ENCODE results near the gene CHID1.

DNA sequence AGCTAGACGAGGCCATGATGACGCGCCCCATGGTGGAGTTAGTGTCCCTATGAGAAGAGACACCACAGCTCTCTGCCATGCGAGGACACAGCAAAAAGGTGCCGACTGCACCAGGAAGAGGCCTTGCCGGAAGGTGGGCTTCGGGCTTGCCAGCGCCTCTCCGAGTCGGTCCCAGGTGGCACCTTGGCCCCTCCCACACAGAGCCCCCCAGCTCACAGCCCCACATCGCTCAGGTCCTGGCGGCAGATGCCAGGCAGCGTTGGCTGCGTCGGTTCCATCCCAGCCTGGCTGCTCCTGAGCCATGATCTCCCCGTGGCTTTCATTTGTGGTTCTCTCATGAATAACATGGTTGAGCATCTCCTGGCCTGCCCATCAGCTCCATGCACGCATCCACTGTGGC is 24.0 kb downstream of the CHID1 start:
- TF ChIP-seq, protein P1, sequence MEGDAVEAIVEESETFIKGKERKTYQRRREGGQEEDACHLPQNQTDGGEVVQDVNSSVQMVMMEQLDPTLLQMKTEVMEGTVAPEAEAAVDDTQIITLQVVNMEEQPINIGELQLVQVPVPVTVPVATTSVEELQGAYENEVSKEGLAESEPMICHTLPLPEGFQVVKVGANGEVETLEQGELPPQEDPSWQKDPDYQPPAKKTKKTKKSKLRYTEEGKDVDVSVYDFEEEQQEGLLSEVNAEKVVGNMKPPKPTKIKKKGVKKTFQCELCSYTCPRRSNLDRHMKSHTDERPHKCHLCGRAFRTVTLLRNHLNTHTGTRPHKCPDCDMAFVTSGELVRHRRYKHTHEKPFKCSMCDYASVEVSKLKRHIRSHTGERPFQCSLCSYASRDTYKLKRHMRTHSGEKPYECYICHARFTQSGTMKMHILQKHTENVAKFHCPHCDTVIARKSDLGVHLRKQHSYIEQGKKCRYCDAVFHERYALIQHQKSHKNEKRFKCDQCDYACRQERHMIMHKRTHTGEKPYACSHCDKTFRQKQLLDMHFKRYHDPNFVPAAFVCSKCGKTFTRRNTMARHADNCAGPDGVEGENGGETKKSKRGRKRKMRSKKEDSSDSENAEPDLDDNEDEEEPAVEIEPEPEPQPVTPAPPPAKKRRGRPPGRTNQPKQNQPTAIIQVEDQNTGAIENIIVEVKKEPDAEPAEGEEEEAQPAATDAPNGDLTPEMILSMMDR (IDR thresholded peaks at IDR 0.05; ENCODE audit: low read depth, low read length): no peak
- TF ChIP-seq POLR2A (IDR thresholded peaks at IDR 0.05; ENCODE audit: extremely low read depth, insufficient read length): no peak
- TF ChIP-seq, protein P2, sequence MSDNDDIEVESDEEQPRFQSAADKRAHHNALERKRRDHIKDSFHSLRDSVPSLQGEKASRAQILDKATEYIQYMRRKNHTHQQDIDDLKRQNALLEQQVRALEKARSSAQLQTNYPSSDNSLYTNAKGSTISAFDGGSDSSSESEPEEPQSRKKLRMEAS (IDR thresholded peaks at IDR 0.05; ENCODE audit: low read depth, low read length): no peak
- TF ChIP-seq MYC (IDR thresholded peaks at IDR 0.05; ENCODE audit: low read depth, low read length): no peak

Measured in NB4 (cell line).